ENCODE measurements around the gene MACROD2. TPM values are rescaled to one million over a fixed set of nuclear protein-coding genes. Genes with fewer than 3 reads are reported as not detected.

The MACROD2 gene
- total RNA-seq, 1 donor = 1.3 TPM

DNA sequence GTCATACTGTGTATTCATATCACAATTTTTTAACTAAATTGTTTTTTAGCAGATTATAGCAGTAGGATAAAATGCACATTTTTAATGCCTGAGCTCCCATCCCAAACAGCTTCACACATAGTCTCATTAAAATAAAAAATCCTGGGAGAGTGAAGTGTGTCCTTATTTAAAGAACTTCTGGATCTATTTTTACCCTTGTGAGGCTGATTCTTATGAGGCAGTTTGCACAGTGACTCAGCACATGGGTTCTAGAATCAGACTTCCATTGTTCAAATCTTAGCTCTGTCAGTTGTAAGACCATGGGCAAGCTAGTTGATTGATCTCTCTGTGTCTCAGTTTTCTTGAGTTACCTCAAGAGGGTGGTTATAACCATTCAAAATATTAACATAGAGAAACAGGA lies 72.3 kb downstream of the MACROD2 start:
- DNase-seq (ENCODE audit: low read depth) = no peak
- TF ChIP-seq, protein P1, sequence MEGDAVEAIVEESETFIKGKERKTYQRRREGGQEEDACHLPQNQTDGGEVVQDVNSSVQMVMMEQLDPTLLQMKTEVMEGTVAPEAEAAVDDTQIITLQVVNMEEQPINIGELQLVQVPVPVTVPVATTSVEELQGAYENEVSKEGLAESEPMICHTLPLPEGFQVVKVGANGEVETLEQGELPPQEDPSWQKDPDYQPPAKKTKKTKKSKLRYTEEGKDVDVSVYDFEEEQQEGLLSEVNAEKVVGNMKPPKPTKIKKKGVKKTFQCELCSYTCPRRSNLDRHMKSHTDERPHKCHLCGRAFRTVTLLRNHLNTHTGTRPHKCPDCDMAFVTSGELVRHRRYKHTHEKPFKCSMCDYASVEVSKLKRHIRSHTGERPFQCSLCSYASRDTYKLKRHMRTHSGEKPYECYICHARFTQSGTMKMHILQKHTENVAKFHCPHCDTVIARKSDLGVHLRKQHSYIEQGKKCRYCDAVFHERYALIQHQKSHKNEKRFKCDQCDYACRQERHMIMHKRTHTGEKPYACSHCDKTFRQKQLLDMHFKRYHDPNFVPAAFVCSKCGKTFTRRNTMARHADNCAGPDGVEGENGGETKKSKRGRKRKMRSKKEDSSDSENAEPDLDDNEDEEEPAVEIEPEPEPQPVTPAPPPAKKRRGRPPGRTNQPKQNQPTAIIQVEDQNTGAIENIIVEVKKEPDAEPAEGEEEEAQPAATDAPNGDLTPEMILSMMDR (IDR thresholded peaks at IDR 0.05; ENCODE audit: insufficient read depth, low read length) = no peak
- H3K4me3 ChIP-seq (ENCODE audit: low read depth, low read length) = no peak overlapping the region

DNA sequence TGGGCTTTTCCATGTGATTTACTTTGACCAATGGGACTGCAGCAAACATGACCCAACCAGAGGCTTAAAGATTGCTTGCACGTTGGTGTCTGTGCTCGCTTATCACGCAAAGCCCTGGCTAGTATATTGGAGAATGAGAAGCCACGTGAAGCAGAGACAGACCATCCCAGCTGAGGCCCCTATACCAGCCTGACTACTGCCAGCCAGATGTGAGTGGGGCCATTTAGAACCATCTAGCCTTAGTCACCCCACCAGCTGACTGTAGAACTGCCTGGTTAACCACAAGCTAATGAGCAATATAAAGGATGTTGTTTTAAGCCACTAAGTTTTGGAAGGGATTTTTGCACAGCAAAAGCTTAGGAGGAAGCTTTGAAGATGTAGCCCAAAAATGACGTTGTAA lies 74.5 kb downstream of the MACROD2 start:
- DNase-seq (ENCODE audit: low read depth) = no peak
- H3K4me3 ChIP-seq (ENCODE audit: low read depth, low read length) = no peak overlapping the region

DNA sequence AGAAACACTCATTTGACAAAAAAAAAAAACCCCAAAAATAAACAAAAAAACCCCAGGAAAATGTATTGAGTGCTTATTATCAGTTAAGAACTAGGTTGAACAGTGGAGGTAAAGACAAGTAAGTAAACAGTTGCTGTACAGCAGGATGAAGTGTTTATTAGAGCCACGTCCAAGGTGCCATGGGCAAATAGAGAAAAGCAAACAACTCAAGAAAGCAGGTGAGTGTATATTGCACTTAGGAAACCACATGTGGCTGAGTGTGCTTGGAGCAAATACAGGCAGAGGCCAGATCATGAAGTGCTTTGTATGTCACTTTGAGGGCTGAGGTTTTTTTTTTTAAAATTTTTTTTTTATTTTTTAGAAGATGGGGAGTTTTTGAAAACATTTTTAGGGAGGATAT lies 98.3 kb downstream of the MACROD2 start:
- no peak overlapping the region for H3K4me3 ChIP-seq (ENCODE audit: low read depth, low read length)
- TF ChIP-seq, protein P1 (IDR thresholded peaks at IDR 0.05; ENCODE audit: insufficient read depth, low read length) = no peak
- DNase-seq (ENCODE audit: low read depth) = no peak

More for the DNA sequence above, 74.5 kb downstream of the MACROD2 start:
- TF ChIP-seq, protein P1 (IDR thresholded peaks at IDR 0.05; ENCODE audit: insufficient read depth, low read length) = no peak

DNA sequence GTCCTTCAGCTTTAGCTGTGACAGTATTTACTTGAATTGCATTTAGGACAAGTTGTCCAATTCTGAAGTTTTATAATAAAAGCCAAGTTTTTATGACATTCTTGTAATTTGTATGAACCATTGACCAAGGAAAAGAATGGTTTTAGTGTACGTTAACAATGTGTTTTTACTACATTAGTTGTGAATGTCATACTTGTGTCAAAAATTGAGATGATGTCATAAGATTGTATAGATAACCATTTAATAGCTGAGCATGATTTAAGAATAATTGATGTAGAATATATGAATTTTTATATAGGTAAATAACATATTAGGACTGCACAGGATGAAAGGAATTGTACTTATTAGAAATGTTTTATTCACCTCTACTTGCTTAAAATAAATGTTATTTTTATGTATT lies 102.9 kb downstream of the MACROD2 start:
- no peak for DNase-seq (ENCODE audit: low read depth)
- TF ChIP-seq, protein P1 (IDR thresholded peaks at IDR 0.05; ENCODE audit: insufficient read depth, low read length) = no peak
- H3K4me3 ChIP-seq (ENCODE audit: low read depth, low read length) = no peak overlapping the region

DNA sequence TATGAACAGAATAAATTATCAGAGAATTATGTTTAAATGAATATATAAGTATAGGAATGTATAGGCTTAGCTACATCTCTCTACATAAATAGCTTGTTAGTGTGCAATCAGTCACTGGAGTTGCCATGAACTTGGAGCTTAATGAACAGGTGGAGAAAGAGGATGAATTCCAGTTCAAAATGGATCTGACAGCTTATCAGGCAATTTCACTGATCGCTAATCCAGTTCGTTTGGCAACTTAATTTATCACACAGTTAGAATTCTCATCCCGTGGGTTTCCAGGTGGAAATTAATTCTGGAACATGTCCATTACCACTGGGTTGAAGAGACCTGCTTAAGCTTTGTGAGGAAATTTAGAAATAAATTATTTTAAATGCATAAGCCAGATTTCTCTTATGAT lies 118.1 kb downstream of the MACROD2 start:
- no peak for DNase-seq (ENCODE audit: low read depth)
- TF ChIP-seq, protein P1 (IDR thresholded peaks at IDR 0.05; ENCODE audit: insufficient read depth, low read length) = no peak
- no peak overlapping the region for H3K4me3 ChIP-seq (ENCODE audit: low read depth, low read length)

DNA sequence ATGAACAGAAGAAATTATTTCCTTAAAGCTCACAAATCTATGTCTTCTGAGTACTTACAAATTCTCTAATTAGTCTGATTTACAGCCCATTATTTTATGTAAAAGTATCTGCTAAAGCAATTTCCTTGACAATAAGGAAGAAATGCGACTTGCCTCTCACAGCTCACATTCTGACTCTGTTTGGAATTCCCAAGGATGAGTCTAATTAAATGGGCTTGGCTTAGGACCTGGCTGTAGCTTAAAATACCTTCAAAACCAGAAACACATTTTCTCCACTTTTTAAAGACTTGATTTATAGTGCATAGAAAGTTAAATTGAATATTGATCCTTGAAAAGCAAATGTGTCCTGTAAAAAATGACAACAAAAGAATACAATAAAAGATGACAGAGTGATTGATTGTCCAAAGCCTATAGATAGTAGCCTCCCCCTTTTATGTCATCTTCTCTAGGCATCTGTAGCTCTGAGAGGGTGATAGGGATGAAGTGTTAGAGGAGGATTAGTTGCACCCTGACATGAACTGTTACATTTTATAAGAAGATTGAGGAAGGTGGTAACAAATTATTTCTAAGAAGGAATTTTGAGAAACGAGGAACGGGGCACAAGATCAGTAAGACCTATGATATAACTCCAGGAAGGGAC lies 118.9 kb downstream of the MACROD2 start:
- no peak overlapping the region for H3K4me3 ChIP-seq (ENCODE audit: low read depth, low read length)
- no peak for DNase-seq (ENCODE audit: low read depth)
- TF ChIP-seq, protein P1 (IDR thresholded peaks at IDR 0.05; ENCODE audit: insufficient read depth, low read length) = no peak

DNA sequence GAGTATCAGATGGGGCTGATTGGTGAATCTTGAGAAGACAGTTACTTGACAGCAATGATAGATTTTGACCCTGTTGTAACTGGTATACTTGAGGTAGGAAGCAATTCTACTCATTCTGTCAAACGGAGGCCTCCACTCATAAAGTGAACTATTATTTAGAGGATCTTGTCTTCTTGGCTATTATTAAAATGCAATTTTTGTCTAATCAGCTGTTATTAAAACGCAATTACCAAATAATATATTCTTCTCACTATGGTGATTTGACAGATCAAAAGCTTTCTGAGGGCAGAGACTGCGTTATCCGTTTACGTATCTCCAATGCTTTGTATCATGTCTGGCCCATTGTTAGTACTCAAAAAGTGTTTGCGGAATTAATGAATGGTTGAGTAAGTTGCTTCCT lies 120.7 kb downstream of the MACROD2 start:
- DNase-seq (ENCODE audit: low read depth) = no peak
- TF ChIP-seq, protein P1 (IDR thresholded peaks at IDR 0.05; ENCODE audit: insufficient read depth, low read length) = no peak
- no peak overlapping the region for H3K4me3 ChIP-seq (ENCODE audit: low read depth, low read length)
